Measurements from ENCODE around the gene FOXL1. TPM values are rescaled to one million over a fixed set of nuclear protein-coding genes. Genes with fewer than 3 reads are reported as not detected.

The FOXL1 gene
- polyA plus RNA-seq, 3 donors = not detected

- intact Hi-C loops (cut with micrococcal nuclease) = no loop called here
- H3K36me3 ChIP-seq (replicated peaks in 1 of 2; ENCODE audit: control insufficient read depth in 1 of 2, insufficient read depth in 2 of 2, low read length in 2 of 2) = peaks cover 26 to 48% of the 10 kb centered on the region in 2 donors
These were observed 45.3 kb upstream of the FOXL1 start for GRCh38 chr16:86533076-86533475.

GRCh38 chr16:86533767-86534351 is 44.5 kb upstream of the FOXL1 start:
- peaks cover 0 to 2% (median 0%) of the 10 kb centered on the region in 7 donors for H3K9me3 Mint-ChIP-seq
- no peaks in the 10 kb centered on the region for H3K4me1 Mint-ChIP-seq
- H3K27me3 ChIP-seq (ENCODE audit: control insufficient read depth in 2 of 2, insufficient read depth in 2 of 2, low read length in 2 of 2) = no peaks in the 10 kb centered on the region
- no peaks in the 10 kb centered on the region for H3K9me3 ChIP-seq (replicated peaks in 1 of 2; ENCODE audit: control insufficient read depth in 1 of 2, insufficient read depth in 1 of 2, low read length in 2 of 2)
- H3K79me2 ChIP-seq (ENCODE audit: insufficient read depth, low read length) = no peaks in the 10 kb centered on the region
- H3K36me3 Mint-ChIP-seq = peaks cover 55 to 84% of the 10 kb centered on the region in 2 donors
- H3K4me3 Mint-ChIP-seq = no peak overlapping the region
- no peak overlapping the region for H3K4me2 ChIP-seq (replicated peaks; ENCODE audit: extremely low read depth, low read length, poor library complexity, severe bottlenecking)
- H4K20me1 ChIP-seq (ENCODE audit: insufficient read depth, low read length) = no peaks in the 10 kb centered on the region
- no peak for TF ChIP-seq CTCF (IDR thresholded peaks at IDR 0.05)
- DNase-seq = no peak
- intact Hi-C loops (cut with micrococcal nuclease) = no loop called here
- H3K36me3 ChIP-seq (replicated peaks in 1 of 2; ENCODE audit: control insufficient read depth in 1 of 2, insufficient read depth in 2 of 2, low read length in 2 of 2) = peaks cover 34 to 55% of the 10 kb centered on the region in 2 donors
- no peak overlapping the region for H3K27ac ChIP-seq (ENCODE audit: low read depth in 1 of 2, low read length in 2 of 2)
- H3K4me1 ChIP-seq (ENCODE audit: control insufficient read depth in 1 of 2, insufficient read depth in 2 of 2, low read length in 2 of 2) = no peaks in the 10 kb centered on the region
- no peak overlapping the region for H3K27ac Mint-ChIP-seq
- no peak overlapping the region for H3K9ac ChIP-seq (ENCODE audit: insufficient read depth, low read length, poor library complexity, severe bottlenecking)
- H3K27me3 Mint-ChIP-seq (ENCODE audit: low read depth in 3 of 3) = no peaks in the 10 kb centered on the region
- 97% methylated on average over 7 of the region's 8 CpGs for WGBS (ENCODE audit: insufficient coverage)
- no peak overlapping the region for H3K4me3 ChIP-seq (replicated peaks in 1 of 3; ENCODE audit: low read depth in 2 of 3, low read length in 3 of 3)
- no peak overlapping the region for H2AFZ ChIP-seq (ENCODE audit: insufficient read depth, low read depth, low read length, poor library complexity, severe bottlenecking)

More at GRCh38 chr16:86533076-86533475, 45.3 kb upstream of the FOXL1 start:
- H3K4me3 Mint-ChIP-seq = no peak overlapping the region
- Histone ChIP-seq H3K27me3 (ENCODE audit: control insufficient read depth in 2 of 2, insufficient read depth in 2 of 2, low read length in 2 of 2) (no peaks in the 10 kb centered on the region), H3K4me1 (ENCODE audit: control insufficient read depth in 1 of 2, insufficient read depth in 2 of 2, low read length in 2 of 2) (no peaks in the 10 kb centered on the region), H4K20me1 (ENCODE audit: insufficient read depth, low read length) (no peaks in the 10 kb centered on the region), H3K9me3 (replicated peaks in 1 of 2; ENCODE audit: control insufficient read depth in 1 of 2, insufficient read depth in 1 of 2, low read length in 2 of 2) (no peaks in the 10 kb centered on the region), H2AFZ (ENCODE audit: insufficient read depth, low read depth, low read length, poor library complexity, severe bottlenecking) (no peak overlapping the region), H3K79me2 (ENCODE audit: insufficient read depth, low read length) (no peaks in the 10 kb centered on the region), H3K27ac (ENCODE audit: low read depth in 1 of 2, low read length in 2 of 2) (no peak overlapping the region), H3K9ac (ENCODE audit: insufficient read depth, low read length, poor library complexity, severe bottlenecking) (no peak overlapping the region), H3K4me3 (replicated peaks in 1 of 3; ENCODE audit: low read depth in 2 of 3, low read length in 3 of 3) (no peak overlapping the region), H3K4me2 (replicated peaks; ENCODE audit: extremely low read depth, low read length, poor library complexity, severe bottlenecking) (no peak overlapping the region)
- TF ChIP-seq CTCF (IDR thresholded peaks at IDR 0.05) = no peak
- over 99% methylated on average over 8 of the region's 8 CpGs for WGBS (ENCODE audit: insufficient coverage)
- H3K4me1 Mint-ChIP-seq = no peaks in the 10 kb centered on the region
- peaks cover 50 to 80% of the 10 kb centered on the region in 2 donors for H3K36me3 Mint-ChIP-seq
- no peak overlapping the region for H3K27ac Mint-ChIP-seq
- H3K27me3 Mint-ChIP-seq (ENCODE audit: low read depth in 3 of 3) = no peaks in the 10 kb centered on the region
- DNase-seq = no peak
- peaks cover 0 to 2% (median 0%) of the 10 kb centered on the region in 7 donors for H3K9me3 Mint-ChIP-seq

All from CD14-positive monocyte (primary cell).